Neural progenitor cell (in vitro differentiated cells): ENCODE data around the gene RAB5B. TPM values are rescaled to one million over a fixed set of nuclear protein-coding genes. Genes with fewer than 3 reads are reported as not detected.
A peak's percentile ranks its signal among the peaks of the same experiment; 100 is the strongest.

Source experiments
- DNase-seq: peaks from one replicate; pipeline ENCODE4 v3.0.0-alpha.2; 2016; ENCODE audit warnings: low spot score
- H2AFZ ChIP-seq: fragments of 200-600 bp; sonication (generic); replicated peaks from 2 replicates; pipeline ENCODE4 v1.6.1; 2016; ENCODE audit warnings: antibody characterized with exemption
- H3F3A ChIP-seq: fragments of 200-600 bp; sonication (generic); 2 replicates; pipeline ENCODE4 v1.6.1; 2016; ENCODE audit warnings: antibody characterized with exemption, low read depth
- H3K27ac ChIP-seq: fragments of 200-600 bp; sonication (generic); 2 replicates; pipeline ENCODE4 v1.5.1; 2016; ENCODE audit warnings: mild to moderate bottlenecking
- H3K27me3 ChIP-seq: fragments of 200-600 bp; sonication (generic); 2 replicates; pipeline ENCODE4 v1.6.1; 2016; ENCODE audit warnings: mild to moderate bottlenecking, moderate library complexity
- H3K36me3 ChIP-seq: fragments of 200-600 bp; sonication (generic); 2 replicates; pipeline ENCODE4 v1.5.1; 2016
- H3K4me1 ChIP-seq: fragments of 200-600 bp; sonication (generic); 2 replicates; pipeline ENCODE4 v1.6.1; 2016; ENCODE audit warnings: mixed run types
- H3K4me2 ChIP-seq: fragments of 200-600 bp; sonication (generic); 2 replicates; pipeline ENCODE4 v1.6.1; 2016
- H3K4me3 ChIP-seq: fragments of 200-600 bp; sonication (generic); 2 replicates; pipeline ENCODE4 v1.5.1; 2016
- H3K79me2 ChIP-seq: fragments of 200-600 bp; sonication (generic); 2 replicates; pipeline ENCODE4 v1.6.1; 2016; ENCODE audit warnings: low read depth
- H3K9ac ChIP-seq: fragments of 200-600 bp; sonication (generic); 2 replicates; pipeline ENCODE4 v1.6.1; 2016
- H3K9me3 ChIP-seq: fragments of 200-600 bp; sonication (generic); 2 replicates; pipeline ENCODE4 v1.5.1; 2016; ENCODE audit warnings: low read depth
- H4K20me1 ChIP-seq: fragments of 200-600 bp; sonication (generic); 2 replicates; pipeline ENCODE4 v1.6.1; 2016; ENCODE audit warnings: low read depth
- H3K27ac Mint-ChIP-seq: 3 replicates; pipeline ENCODE4 v1.8.0; 2021; ENCODE audit warnings: mixed read lengths
- H3K27me3 Mint-ChIP-seq: 2 replicates; pipeline ENCODE4 v1.8.0; 2022; ENCODE audit warnings: low read depth, mild to moderate bottlenecking, inconsistent platforms, moderate library complexity, mixed read lengths; ENCODE audit not compliant: insufficient read depth
- H3K36me3 Mint-ChIP-seq: 3 replicates; pipeline ENCODE4 v1.8.0; 2021; ENCODE audit warnings: mixed read lengths
- H3K4me1 Mint-ChIP-seq: 3 replicates; pipeline ENCODE4 v1.8.0; 2021; ENCODE audit warnings: mixed read lengths
- H3K4me3 Mint-ChIP-seq: 3 replicates; pipeline ENCODE4 v1.8.0; 2021; ENCODE audit warnings: mild to moderate bottlenecking, moderate library complexity, mixed read lengths
- H3K9me3 Mint-ChIP-seq: 3 replicates; pipeline ENCODE4 v1.8.0; 2020; ENCODE audit warnings: mixed read lengths
- CTCF ChIP-seq: fragments of 200-600 bp; sonication (generic); IDR thresholded peaks from 2 replicates; pipeline ENCODE4 v1.5.1; 2017; ENCODE audit warnings: antibody characterized with exemption, mild to moderate bottlenecking
- EZH2 ChIP-seq: fragments of 200-600 bp; sonication (generic); IDR thresholded peaks from 2 replicates; pipeline ENCODE4 v1.6.1; 2017; ENCODE audit warnings: antibody characterized with exemption, mild to moderate bottlenecking, moderate library complexity
- EZH2phosphoT487 ChIP-seq: fragments of 200-600 bp; sonication (generic); IDR thresholded peaks from 2 replicates; pipeline ENCODE4 v1.6.1; 2017; ENCODE audit warnings: antibody characterized with exemption
- total RNA-seq: library from RNA; depleted of rRNA; stranded (reverse); fragments of >200 nt; gene quantifications from 2 replicates; pipeline ENCODE4 v1.2.3, GENCODE V29; 2015; ENCODE audit warnings: low replicate concordance

Gene RAB5B
- total RNA-seq, 1 donor from 2014 or later, result 62.9 TPM

GRCh38 chr12:55930771-55931316 lies 43.0 kb upstream of the RAB5B start, which contains the start of gene DGKA:
Gene DGKA (plus strand): TSS chr12:55931162. CDS start chr12:55936504, 5,342 bp downstream.
- Mint-ChIP-seq H3K4me3 (peak within 1 kb of the TSS; percentile 89), H3K4me1 (peaks cover 28% of the 10 kb centered on the region), H3K27me3 (peaks cover 27% of the 10 kb centered on the region), H3K36me3 (no peaks in the 10 kb centered on the region), H3K27ac (peak within 1 kb of the TSS; percentile 67), H3K9me3 (no peaks in the 10 kb centered on the region)
- H3K9me3 ChIP-seq, result no peaks in the 10 kb centered on the region
- peaks cover 8% of the 10 kb centered on the region for H4K20me1 ChIP-seq
- H2AFZ ChIP-seq, result peak within 1 kb of the TSS; percentile 95
- H3K36me3 ChIP-seq, result no peaks in the 10 kb centered on the region
- H3K27ac ChIP-seq, result no peak within 1 kb of the TSS
- peak within 1 kb of the TSS; percentile 33 for H3K9ac ChIP-seq
- peaks cover 48% of the 10 kb centered on the region for H3F3A ChIP-seq
- H3K4me3 ChIP-seq, result peak within 1 kb of the TSS; percentile 71
- peak within 1 kb of the TSS; percentile 97 for H3K4me2 ChIP-seq
- H3K4me1 ChIP-seq, result peaks cover 4% of the 10 kb centered on the region
- peaks cover 45% of the 10 kb centered on the region for H3K27me3 ChIP-seq
- TF ChIP-seq EZH2, result no peak
- TF ChIP-seq CTCF, result peak; percentile 67
- DNase-seq, result peak; percentile 52
- peaks cover 21% of the 10 kb centered on the region for H3K79me2 ChIP-seq

GRCh38 chr12:55931317-55931779 lies 42.5 kb upstream of the RAB5B start:
- H3K9ac ChIP-seq, result no peak overlapping the region
- TF ChIP-seq EZH2phosphoT487 (no peak), EZH2 (no peak), CTCF (no peak)
- H2AFZ ChIP-seq, result peak overlapping the region; percentile 95

DNA sequence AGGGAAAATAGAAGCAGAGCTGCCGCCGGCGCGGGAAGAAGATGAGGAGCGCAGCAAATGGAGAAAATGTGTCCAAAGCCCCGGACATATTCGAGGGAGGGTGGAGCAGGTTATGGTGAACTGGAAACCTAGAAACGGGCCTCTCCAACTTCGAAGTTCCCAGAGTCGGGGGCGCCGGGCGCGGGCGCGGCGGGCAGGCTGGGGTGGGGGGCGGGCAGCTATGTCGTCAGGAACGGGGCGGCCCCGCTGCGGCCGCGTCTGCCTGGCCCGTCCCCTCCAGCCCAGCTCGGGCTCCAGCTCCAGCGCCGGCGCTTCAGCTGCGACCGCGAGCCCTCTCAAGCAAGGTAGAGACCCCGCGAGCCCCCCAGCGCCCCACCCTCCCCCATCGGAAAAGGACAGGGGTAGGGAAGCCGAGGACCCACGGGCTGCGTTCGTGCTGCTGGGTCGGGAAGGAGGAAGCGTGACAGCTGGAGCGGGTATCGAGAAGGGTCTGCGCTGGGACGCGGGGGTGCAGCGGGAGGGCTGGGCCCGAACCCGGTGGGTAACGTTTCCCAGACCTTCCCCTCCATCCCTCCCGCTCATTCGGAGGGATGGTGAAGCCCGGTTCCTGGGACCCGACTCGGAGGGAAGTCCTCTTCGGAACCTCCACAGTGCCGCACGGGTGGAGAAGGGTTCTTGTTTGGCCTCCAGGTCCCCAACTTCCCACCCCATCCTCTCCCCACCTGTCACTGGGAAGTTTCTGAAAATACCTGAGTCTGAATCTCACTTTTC lies 41.9 kb upstream of the RAB5B start:
- Mint-ChIP-seq H3K9me3 (no peaks in the 10 kb centered on the region), H3K4me3 (peak overlapping the region; percentile 89), H3K27me3 (peaks cover 27% of the 10 kb centered on the region), H3K27ac (peak overlapping the region; percentile 67), H3K4me1 (peaks cover 22% of the 10 kb centered on the region), H3K36me3 (no peaks in the 10 kb centered on the region)
- peaks cover 45% of the 10 kb centered on the region for H3K27me3 ChIP-seq
- H3K27ac ChIP-seq, result no peak overlapping the region
- peak; percentile 78 for DNase-seq
- peaks cover 37% of the 10 kb centered on the region for H3F3A ChIP-seq
- H3K9ac ChIP-seq, result peak overlapping the region; percentile 33
- H3K36me3 ChIP-seq, result no peaks in the 10 kb centered on the region
- H2AFZ ChIP-seq, result peak overlapping the region; percentile 95
- no peaks in the 10 kb centered on the region for H4K20me1 ChIP-seq
- H3K4me3 ChIP-seq, result peak overlapping the region; percentile 71
- no peaks in the 10 kb centered on the region for H3K4me1 ChIP-seq
- H3K4me2 ChIP-seq, result peak overlapping the region; percentile 97
- H3K79me2 ChIP-seq, result peaks cover 11% of the 10 kb centered on the region
- H3K9me3 ChIP-seq, result no peaks in the 10 kb centered on the region
- TF ChIP-seq EZH2phosphoT487, result peak; percentile 38
- no peak for TF ChIP-seq CTCF
- TF ChIP-seq EZH2, result peak; percentile 52

More at GRCh38 chr12:55931317-55931779, 42.5 kb upstream of the RAB5B start:
- H3K9me3 Mint-ChIP-seq, result no peaks in the 10 kb centered on the region
- H3K27me3 Mint-ChIP-seq, result peaks cover 27% of the 10 kb centered on the region
- H3K4me1 Mint-ChIP-seq, result peaks cover 23% of the 10 kb centered on the region
- H3K4me3 Mint-ChIP-seq, result peak overlapping the region; percentile 89
- Histone ChIP-seq H3K27me3 (peaks cover 45% of the 10 kb centered on the region), H3K4me1 (no peaks in the 10 kb centered on the region), H3K4me2 (peak overlapping the region; percentile 97), H3K4me3 (peak overlapping the region; percentile 71), H3K9me3 (no peaks in the 10 kb centered on the region), H3K27ac (no peak overlapping the region), H3K36me3 (no peaks in the 10 kb centered on the region), H3K79me2 (peaks cover 16% of the 10 kb centered on the region), H4K20me1 (peaks cover 3% of the 10 kb centered on the region), H3F3A (peaks cover 43% of the 10 kb centered on the region)
- no peak for DNase-seq
- H3K36me3 Mint-ChIP-seq, result no peaks in the 10 kb centered on the region
- H3K27ac Mint-ChIP-seq, result peak overlapping the region; percentile 67
